SHP77 treated with DMSO at 0.1 percent for 48 hours (cell line): Measurements from ENCODE around the gene ZC3HAV1L.
"Not testable (repeated sequence)": the region's sequence is repeated elsewhere in the genome, so short reads cannot be mapped to it uniquely, and the experiment has no call there.

Experiments used
- DNase-seq: peaks from one replicate; lab custom pipeline; 2025; lab: John Stamatoyannopoulos, UW

ZC3HAV1L gene

DNA sequence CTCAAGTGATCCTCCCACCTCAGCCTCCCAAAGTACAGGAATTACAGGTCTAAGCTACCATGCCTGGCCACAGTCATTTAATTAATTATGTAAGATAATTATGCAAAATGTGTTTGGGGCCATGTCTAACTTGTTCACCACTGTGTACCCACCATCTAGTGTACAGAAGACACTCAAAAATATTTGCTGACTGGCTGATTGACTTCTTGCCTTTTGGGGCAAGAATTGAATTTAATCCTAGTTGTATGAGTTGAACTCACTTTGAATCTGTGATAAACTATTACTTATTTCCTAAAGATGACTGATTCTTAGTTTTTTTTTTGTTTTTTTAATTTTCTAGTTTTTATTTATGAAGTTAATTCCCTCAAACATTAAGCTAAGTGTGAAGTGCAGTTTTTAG is 15.8 kb upstream of the ZC3HAV1L start:
- DNase-seq = no peak

DNA sequence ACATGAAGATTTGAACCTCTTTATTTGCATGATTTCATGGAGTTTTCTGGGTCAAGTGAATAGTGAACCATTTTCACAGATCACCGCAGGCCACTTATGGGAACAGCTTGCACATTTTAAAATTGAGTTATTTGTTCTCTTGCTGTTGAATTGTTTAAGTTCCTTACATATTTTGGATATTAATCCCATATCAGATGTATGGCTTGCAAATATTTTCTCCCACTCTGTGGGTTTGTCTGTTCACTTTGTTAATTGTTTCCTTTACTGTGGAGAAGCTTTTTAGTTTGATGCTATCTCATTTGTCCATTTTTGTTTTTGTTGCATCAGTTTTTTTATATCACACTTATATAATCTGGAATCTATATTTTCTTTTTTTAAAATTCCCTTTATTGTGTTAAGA is 14.1 kb upstream of the ZC3HAV1L start:
- no peak for DNase-seq

DNA sequence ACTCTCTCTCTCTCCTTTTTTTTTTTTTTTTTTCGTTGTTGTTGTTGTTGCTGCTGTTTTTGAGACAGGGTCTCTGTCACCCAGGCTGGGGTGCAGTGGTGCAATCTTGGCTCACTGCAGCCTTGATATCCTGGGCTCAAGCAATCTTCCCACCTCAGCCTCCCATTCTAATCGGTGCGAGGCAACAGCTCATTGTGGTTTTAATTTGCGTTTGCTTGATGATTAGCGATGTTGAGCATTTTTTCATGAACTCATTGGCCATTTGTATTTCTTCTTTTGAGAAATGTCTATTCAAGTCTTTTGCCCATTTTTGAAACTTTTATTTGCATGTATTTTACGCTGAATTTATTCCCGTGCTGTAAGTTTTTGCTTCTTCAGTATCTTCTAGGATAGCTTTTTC is 13.3 kb upstream of the ZC3HAV1L start:
- no peak for DNase-seq

DNA sequence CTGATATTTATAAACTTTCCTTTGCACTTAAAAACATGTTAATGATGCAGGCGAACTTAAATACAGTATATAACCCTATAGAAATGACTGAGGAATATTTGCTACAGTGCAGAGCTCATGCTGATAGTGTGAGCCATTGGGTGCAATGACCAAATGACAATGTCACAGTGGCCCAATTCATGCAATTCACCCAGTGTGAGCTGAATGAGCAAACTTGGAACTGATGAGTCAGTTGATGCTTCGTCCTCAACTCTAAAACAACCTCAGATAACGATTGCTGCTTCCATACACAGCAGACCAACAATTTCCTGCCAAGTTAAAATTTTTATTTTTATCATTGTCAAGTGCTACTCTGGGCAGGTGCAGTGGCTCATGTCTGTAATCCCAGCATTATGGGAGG is 12.1 kb upstream of the ZC3HAV1L start:
- no peak for DNase-seq

DNA sequence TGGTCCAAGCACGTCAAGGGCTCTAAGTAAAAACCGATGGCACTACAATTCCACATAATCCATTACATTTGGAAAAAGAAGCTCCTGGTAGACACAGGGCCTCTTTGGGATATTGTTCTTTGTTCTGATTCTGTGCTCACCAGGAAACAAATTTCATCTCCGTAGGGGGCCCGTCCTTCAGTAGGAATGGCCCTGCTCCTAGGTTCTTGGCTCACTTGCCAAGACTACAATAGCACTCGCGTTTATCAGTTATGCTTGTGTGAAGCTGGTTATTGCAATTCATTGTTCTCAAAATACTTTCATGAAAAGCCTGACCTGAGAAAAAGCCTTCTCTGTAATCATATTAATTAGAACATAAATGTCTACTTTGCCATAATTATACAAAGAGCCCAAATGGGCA is 10.3 kb upstream of the ZC3HAV1L start:
- DNase-seq = no peak

DNA sequence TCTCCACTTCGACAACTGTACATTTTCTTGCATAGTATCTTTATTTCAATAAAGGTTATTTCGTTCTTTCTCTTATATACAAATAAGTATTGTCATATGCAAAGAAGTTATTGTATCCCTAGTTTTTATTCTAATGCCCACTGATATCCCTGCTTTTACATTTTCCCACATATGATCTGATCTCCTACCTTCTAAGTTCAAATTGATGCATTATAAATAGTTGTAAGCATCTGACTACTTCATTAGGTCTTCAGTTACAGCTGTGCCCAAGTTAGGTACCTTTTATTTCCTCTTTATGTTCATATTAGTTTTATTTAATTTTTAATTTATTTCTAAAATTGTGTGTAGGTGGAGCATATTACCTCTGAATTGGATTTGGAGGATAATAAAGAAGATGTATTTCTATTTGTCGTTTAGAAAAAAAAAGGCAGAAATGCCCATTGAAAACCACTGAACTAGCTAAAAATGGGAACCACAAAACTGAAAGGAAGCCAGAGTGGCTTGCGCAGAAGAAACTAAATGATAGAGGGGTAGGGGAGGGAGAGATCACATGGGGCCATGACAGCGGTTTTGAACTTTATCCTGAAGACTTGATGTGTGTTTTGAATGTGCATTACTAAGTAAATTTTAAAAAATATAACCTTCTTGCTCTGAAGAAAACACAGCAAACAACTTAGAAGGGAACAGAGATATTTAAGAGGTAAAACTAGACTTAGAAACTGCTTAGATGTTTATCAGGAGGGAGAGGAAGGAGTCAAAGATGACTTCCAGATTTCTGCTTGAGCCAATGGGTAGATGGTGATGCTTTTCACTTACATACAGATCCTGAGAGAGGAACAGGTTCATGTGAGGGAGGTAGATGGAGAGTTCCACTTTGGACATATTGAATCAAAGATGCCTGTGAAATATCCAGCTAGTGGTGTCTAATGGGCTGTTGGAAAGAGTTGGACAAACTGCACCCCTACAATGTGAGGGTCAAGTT is 9.3 kb upstream of the ZC3HAV1L start:
- no peak for DNase-seq

DNA sequence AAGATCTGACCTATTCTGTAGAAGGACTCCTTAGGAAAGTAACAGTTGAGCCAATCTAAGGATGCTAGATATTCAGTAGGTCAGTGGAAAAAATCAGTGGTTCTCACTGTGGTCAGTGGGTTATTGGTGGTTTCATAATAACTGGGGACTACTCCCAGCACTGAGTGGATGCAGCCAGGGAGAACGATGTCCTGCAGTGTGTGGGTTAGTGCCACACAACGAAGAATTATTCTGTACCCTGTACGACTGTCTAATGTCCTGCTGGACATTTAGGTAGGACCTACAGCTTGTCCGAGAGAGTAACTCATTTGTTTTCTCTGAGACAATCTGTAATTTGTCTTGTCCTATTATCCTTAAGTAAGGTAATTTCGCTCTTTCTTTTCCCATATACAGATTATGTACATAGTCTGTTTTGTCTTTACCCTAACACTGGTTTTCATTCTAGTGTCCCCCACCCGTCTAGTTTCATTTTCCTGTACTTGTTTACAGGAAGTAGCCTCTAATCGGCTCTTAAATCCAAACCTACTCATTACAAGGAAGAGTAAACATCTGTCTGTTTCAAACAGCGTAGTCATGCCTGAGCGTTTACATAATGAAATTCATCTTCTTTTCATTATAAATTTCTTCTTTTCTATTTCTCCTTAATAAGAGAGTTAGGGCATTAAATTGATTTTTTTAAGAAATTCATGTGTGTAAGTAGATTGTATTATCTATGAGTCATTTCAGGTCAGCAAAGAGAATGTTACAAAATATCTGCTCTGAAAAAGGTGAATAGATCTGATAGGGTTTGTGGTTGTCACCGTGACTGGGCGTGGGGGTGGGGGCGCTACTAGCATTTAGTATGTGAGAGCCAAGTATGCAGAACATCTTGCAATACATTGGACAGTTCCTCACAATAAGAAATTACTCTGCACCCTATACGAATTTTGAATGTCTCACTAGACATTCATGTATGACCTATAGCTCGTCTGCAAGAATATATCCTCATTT is 8.3 kb upstream of the ZC3HAV1L start:
- DNase-seq = no peak

DNA sequence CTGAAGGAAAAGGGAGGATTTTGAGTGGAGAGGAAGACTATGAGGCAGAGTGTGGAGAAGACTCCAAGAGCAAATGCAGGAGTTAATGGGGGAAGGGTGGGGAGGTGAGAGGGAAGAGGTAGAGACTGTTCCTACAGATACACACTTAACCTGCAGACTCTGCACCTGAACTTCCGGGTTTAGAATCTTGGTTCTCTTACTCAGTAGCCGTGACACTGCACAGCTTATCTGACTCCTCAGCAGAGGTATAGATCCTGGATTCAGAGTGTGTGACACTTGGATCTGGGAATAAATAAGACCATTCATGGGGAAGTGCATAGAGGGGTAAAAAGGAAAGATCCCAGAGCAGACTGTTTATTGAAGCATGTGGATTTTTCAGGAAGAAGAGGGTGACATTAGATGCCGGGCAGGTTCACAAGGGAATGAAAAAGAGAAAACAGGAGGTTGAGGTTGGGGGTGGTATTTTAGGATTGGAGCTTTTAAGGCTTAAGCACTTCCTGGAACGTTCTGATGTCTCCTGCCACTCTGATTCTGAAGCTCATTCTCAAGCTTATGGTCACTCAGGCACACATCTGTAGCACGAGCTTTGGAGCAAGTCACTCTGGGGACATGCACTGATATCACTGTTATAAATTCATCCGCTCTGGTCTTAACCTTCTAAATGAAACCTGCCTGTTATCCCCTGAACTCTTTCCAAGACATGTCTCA is 5.7 kb upstream of the ZC3HAV1L start:
- DNase-seq = no peak

DNA sequence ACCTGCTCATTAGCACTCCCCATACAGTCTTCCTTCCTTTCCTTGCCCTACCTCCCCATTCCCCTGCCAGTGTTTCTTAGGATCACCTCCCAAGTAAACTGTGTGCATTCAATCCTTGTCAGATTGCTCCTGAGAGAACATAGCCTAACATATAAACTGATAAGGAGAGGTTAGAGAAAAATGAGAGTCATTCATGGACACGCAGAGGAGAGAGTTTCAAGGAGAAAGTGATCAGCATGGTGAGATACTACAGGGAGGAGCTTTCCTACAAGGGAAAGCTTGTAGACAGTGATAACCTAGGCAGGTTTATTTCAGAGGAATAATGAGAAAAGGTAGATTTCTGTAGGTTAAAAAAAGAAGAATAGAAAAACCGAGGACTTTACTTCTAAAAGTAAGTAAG is 2.8 kb upstream of the ZC3HAV1L start:
- no peak for DNase-seq

DNA sequence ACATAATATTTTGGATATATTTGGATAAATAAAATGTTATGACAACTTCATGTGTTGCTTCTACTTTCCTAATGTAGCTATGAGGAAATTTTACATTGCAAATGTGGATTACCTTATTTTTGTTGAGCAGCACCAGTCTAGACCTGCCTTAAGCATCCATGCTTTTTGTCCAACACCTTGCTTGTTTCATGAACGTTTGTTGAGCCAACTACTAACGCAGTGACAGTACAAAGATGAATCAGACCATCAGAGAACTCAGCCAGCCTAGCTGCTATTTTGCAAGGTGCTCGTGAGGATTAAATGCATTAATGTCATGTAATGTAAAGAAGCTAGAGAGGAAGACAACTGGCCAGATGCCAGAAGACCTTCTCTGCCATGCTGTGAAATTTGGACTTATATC is 1.1 kb upstream of the ZC3HAV1L start:
- DNase-seq = no peak

DNA sequence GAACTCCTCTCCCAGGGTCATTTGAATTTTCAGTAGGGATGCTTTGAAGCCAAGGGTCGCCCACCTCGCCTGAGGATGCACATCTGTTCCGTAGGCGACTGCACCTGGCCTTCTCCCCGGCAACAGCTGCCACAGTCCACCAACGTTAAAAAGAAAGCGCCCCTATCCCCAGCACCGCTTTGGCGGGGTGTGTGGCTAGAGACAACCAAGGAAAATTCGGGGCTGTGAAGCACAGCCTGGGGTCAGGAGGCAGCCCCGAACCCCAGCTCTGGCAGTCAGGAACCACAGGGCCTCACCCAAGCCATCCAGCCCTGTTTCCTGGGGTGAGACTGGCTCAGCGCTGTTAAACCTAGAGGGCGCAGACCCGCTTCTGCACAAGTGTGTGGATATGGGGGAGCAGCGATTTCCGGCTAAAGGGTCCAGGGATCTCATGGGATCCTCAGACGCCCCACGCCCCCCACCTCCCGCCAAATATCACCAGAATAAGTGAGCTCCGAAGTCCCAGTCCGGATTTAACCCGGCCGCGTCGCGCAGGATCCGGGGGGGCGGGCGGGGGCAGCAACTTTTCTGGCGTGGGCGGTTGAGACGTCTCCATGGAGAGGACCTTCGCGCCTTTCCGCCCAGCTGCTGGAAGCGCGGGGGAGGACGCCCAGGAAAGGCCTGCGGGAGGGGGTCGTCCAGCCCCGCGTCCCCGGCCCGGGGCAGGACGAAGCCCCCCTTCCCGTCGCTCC is 822 bp downstream of the ZC3HAV1L start:
- DNase-seq = no peak

DNA sequence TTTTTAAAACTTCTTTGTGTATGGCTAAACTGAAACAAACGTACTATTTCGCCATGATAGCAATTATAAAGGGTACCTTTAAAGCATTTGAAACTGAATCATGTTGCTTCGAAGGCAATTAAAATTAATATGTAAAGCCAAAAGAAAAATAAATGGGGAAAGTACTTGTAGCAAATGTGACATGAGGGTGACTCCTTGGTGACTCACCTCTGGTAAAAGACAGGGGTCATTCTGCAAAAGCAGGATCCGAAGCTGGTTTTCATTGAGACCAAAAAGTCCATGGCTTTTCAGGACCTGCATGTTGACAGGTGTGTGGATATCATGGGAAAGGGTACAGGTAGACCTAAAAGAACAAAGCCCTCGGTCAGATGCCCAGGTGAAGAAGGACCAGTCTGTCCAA is 1.5 kb downstream of the ZC3HAV1L start:
- no peak for DNase-seq

DNA sequence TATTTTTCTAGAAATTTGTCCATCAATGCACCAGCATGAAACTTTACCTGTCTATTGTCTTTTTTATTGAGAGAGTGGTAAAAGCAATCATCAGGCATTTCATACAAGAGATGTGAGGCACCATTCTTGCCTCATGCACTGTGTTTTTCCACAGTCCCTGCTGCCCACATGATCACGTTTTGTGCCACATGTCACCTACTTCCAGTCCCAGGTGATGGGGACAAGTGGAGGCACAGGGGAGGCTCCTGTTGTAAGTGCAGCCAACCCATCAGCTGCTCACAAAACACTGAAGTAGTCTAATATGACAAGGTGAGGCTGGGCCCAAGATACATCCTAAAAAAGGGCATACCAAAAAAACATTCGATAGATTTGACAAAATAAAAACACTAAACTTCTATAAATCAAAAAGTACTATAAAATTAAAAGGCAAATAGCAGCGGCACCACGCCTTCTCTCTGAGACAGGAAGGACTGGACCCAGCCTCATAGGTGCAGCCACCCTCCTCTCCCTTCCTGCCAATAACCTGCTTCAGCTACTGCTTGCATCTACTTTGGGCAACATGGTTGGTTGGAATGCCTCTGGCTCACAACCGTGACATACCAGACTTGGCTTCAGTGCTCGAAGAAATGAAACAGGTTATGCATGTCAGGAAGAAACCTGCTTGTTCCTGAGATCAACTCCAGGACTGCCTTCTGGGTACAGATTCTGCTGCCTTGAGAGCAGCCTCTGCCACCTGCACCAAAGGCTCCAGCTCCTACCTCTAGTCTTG is 2.3 kb downstream of the ZC3HAV1L start:
- DNase-seq = no peak

DNA sequence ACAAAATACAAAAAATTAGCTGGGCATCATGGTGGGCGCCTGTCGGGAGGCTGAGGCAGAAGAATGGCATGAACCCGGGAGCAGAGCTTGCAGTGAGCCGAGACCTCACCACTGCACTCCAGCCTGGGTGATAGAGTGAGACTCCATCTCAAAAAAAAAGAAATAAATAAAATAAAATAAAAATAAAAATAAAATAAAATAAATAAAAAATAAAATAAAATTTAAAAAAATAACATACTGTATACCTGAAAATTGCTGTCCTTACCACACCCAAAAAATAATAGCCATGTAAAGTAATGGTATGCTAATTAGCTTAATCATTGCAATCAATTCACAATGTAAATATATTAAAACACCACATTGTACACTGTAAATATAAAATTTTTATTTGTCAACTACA is 3.4 kb downstream of the ZC3HAV1L start:
- no peak for DNase-seq

DNA sequence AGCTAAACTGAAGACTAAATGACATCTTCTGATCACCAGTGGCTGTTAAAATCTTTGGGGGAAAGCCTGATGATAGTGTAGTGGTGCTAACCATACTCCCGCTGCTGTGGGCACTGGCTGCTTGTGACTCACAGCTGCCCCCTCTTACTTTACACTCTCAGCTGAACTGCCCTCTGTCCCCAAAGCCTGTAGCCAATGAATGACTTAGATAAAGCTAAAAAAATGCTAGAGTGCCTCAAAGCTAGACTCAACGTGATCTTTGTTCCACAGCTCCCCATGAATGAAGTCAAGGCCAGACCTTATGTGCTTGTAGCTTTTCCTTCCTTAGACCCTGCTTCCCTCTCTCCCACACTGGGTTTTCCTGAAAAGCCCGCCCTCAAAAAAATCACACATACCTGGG is 6.5 kb downstream of the ZC3HAV1L start:
- no peak for DNase-seq

DNA sequence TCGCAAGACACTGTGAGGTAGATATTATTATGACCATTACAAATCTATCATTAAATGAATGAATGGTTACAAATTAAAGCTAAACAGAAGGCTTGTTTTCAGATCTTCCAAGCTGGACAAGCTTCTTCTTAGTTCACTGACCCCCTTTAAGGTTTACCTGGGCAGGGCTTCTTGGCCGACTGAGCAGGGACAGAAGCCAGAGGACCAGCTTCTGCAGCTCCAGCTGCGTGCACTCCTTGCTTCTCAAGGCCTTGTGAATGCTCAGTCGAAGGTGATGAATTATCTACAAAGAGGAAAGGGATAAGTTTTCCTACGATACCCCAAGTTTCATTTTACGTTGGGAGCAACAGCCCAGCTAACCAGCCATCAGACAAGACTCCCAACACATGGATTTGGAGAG is 9.3 kb downstream of the ZC3HAV1L start:
- no peak for DNase-seq

DNA sequence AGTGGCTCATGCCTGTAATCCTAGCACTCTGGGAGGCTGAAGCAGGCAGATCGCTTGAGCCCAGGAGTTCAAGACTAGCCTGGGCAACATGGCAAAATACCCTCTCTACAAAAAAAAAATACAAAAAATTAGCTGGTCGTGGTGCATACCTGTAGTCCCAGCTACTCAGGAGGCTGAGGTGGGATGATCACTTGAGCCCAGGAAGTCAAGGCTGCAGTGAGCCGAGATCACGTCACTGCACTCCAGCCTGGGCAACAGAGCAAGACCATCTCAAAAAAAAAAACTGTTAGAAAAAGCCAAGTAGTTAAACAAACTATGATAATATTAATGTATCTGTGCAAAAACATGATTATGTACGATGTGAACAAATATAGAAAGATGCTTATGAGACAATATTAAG is 10.0 kb downstream of the ZC3HAV1L start:
- not testable (repeated sequence) for DNase-seq

DNA sequence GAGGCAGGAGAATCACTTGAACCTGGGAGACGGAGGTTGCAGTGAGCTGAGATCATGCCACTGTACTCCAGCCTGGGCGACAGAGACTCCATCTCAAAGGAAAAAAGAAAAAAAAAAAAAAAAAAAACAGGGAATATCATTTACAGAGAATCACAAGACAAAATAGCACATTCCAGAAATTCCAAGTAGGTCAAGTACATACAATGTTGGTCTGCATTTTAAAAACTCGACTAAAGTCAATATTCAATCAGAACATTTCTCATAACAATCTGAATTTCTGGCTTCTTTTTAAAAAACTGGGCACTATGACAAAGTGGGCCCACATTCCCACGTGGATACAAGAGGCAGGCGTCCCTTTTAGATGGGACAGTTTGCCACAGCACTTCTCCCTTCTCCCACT is 12.8 kb downstream of the ZC3HAV1L start:
- DNase-seq = no peak

DNA sequence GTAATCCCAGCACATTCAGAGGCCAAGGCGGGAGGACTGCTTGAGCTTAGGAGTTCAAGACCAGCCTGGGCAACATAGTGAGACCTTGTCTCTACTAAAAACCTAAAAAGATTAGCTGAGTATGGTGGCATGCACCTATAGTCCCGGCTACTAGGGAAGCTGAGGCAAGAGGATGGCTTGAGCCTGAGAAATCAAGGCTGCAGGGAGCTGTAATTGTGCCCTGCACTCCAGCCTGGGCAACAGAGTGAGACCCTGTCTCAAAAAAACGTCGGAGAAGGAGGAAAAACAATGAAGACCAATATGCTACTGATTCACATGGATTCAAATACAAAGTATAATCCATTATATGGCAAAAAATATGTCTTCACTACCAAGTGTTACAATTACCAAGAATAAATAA is 13.6 kb downstream of the ZC3HAV1L start:
- no peak for DNase-seq

DNA sequence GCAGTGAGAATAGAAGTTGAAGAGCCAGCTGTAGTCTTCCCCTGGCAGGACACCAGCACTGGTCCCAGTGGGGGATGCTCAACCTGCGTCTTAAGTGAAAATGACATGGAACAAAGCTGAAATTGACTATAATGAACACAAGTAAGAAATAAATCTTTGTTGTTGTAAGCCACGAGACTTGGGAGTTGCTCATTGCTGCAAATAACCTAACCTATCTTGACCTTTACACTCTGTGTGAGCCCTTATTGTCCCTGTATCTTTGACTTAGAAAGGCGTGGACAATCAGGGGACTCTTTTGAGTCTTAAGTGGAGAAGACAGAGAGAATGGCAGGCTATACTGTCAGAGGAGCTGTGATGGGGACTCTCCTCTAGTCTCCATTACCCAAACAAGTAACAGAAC is 16.9 kb downstream of the ZC3HAV1L start:
- no peak for DNase-seq
